GM13976 (cell line): ENCODE results near the gene OPRL1.

Experiments used
- DNase-seq: peaks from one replicate; pipeline ENCODE4 v3.0.0; 2012; ENCODE audit warnings: low spot score
- in situ Hi-C: fragments of 300-500 bp; cut with MboI; formaldehyde crosslinking; loops from one replicate; pipeline ENCODE4 v1.12.0; 2022; ENCODE audit warnings: low sequenced_read_pairs, mixed read lengths, inconsistent platforms; ENCODE audit not compliant: unreplicated experiment
- TF ChIP-seq, protein P1 (sequence below): IDR thresholded peaks from 2 replicates; pipeline ENCODE4 v1.5.1; 2012; ENCODE audit warnings: borderline replicate concordance, mild to moderate bottlenecking; ENCODE audit not compliant: insufficient read depth; ENCODE audit errors: extremely low read depth, missing control alignments, control extremely low read depth

Gene OPRL1

DNA sequence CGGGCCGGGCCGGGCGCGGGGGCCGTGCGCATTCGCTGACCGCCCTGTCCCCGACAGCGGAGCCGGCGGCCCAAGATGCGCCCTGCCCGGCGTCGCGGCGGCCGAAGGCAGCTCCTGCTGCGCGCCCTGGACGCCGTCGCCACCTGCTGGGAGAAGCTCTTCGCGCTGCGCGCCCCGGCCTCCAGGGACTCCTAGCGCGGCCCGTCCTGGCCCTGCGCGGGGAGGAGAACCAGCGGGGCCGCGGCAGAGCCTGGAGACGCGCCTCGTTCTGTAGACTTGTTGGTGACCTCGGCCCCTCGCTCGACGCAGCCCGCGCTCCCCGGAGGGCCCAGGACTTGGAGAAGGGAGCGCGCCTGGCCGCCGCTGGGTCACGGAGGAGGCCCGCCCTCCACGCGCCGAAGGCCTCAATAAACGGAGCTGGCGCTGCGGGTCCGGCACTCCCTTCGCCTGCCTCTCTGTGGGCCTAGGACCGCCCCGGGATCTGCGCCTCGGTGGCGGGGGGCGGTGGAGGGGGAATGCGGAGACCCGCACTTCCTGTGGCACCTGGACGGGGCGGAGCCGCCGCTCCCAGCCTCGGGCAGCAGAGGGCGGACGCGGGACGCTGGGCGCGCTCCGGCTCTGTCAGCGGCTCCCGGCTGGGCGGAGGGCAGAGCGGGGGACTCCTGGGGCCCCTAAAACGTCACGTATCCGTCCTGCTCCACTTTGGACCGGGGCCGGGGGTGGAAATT lies 41.2 kb upstream of the OPRL1 start:
- TF ChIP-seq, protein P1, sequence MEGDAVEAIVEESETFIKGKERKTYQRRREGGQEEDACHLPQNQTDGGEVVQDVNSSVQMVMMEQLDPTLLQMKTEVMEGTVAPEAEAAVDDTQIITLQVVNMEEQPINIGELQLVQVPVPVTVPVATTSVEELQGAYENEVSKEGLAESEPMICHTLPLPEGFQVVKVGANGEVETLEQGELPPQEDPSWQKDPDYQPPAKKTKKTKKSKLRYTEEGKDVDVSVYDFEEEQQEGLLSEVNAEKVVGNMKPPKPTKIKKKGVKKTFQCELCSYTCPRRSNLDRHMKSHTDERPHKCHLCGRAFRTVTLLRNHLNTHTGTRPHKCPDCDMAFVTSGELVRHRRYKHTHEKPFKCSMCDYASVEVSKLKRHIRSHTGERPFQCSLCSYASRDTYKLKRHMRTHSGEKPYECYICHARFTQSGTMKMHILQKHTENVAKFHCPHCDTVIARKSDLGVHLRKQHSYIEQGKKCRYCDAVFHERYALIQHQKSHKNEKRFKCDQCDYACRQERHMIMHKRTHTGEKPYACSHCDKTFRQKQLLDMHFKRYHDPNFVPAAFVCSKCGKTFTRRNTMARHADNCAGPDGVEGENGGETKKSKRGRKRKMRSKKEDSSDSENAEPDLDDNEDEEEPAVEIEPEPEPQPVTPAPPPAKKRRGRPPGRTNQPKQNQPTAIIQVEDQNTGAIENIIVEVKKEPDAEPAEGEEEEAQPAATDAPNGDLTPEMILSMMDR = peak; percentile 88
- peak; percentile 88 for DNase-seq
- in situ Hi-C loops = no loop called here

GRCh38 chr20:64039293-64040160 lies 40.4 kb upstream of the OPRL1 start:
- TF ChIP-seq, protein P1 = no peak
- in situ Hi-C loops = no loop called here
- DNase-seq = no peak

DNA sequence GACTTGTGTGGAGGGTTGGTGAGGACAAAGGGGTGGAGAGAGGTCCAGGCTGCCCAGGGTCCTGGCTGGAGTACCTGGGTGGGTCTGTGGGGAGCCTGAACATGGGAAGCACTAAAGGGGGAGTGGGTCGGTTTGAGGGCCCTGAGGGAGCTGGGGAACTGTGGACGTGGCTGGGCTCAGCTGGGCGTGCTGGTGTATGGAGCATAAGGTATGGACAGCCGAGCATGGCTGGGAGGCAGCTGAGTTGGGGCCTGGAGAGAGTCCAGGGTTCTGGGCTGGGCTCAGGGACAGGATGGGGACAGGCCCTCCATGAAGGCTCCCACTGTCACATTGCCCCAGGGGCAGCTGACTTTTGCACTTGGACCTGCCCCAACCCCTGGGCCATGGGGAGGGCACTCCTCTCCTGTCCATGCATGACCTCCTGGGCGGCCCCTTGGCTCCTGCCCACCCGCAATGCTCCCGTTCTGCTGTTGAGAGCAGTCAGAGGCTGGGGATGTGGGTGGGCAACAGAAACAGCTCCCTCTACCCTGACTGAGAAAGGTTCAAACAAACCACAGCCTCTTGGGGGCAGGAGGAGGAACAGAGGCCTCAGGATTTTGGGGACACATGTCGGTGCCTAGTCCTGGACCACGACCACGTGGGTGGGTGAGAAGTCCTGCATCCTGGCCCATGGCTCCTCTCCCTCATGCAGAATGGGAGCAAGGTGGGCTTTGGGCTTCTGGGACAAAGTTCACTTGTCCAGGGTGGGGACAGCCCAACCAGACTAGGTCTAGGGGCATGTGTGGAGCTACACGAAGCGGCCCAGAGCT lies 39.4 kb upstream of the OPRL1 start:
- DNase-seq = no peak
- TF ChIP-seq, protein P1 = no peak
- in situ Hi-C loops = no loop called here

DNA sequence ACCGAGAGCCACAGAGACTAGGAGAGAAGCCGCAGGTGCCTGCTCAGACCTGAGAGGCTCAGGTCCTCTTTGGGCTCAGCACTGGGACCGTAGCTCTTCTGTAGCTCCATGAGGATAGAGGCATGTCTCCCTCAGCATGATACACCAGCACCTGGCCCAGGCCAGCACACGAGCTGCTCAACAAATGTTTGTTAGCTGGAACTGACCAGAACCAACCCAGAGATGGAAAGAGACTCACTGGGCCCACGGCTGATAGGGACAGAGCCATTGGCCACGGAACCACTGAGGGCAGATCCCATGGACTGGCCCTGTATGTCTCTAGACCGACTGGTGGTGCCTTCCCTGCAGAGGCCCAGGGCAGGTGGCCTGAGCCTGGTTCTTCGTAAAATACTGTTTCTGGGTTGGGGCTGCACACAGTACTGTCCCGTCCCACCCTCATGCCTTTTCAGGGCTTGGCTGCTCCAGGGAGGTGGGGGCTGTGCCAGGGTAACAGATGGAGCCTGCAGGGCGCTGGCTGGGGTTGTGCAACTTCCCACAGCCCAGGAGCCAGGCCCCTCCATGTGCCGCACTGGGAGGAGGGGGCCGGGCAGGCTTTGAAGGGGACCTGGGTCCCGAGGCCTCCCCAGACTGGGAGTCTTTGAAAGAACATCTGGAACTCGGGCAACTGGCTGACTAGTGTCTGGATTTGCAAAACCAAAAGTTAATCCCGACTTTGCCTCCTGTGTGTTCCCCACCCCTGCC lies 38.7 kb upstream of the OPRL1 start:
- TF ChIP-seq, protein P1 = no peak
- in situ Hi-C loops = no loop called here
- no peak for DNase-seq

DNA sequence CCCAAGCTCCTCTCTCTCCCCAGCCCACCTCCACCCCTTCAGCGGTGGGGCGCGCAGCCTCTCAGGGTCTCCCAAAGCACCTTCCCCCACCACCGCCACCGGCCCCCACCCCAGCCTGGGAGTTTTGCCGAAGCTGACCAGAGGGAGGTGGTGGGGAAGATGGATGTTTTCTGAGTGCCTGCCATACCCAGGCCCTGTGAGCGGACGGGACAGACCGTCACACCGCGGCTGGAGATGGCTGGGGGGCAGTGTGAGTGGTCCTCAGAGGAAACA lies 38.2 kb upstream of the OPRL1 start:
- no peak for DNase-seq
- TF ChIP-seq, protein P1 = no peak
- in situ Hi-C loops = no loop called here
